KBM-7 (cell line): ENCODE measurements around the gene KCNA4.
"Not testable (repeated sequence)": the region's sequence is repeated elsewhere in the genome, so short reads cannot be mapped to it uniquely, and the experiment has no call there.

Experiments
- DNase-seq: peaks from one replicate; pipeline ENCODE4 v3.0.0-alpha.2; 2015
- in situ Hi-C: fragments of 300-500 bp; cut with MboI; formaldehyde crosslinking; loops from 2 replicates; pipeline ENCODE4 v1.14.3; 2020; ENCODE audit warnings: low sequenced_read_pairs, low pct_unique_long_range_greater_than_20kb, mixed read lengths

The KCNA4 gene

DNA sequence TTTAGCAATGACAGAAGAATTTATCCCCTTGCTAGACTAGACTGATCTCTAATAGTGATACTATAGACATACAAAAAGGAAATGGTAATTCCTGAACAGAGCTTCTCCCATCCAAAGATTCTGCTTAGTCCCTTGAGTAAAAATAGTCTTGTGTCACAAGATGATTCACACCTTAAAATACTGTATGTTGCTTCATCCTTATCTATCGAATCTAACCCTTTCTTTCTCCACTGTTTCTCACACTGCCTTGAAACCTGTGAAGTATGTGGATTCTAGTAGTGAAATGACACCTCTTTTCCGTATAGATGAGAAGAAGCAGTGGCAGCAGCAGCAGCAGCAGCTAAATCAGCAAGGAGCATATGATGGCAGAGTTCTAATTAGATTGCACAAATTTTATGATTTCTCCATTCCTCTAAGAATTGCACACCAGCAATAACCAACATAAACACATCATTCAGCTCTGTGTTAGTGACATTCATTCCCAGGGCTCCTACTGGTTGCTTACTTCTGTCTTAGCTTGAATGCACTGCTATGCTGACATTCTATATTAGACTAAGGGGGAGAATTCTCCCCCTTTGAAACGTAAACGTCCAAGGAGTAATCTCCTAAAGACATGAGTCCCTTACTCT is 14.6 kb downstream of the KCNA4 start:
- in situ Hi-C loops: no loop called here
- DNase-seq: no peak

DNA sequence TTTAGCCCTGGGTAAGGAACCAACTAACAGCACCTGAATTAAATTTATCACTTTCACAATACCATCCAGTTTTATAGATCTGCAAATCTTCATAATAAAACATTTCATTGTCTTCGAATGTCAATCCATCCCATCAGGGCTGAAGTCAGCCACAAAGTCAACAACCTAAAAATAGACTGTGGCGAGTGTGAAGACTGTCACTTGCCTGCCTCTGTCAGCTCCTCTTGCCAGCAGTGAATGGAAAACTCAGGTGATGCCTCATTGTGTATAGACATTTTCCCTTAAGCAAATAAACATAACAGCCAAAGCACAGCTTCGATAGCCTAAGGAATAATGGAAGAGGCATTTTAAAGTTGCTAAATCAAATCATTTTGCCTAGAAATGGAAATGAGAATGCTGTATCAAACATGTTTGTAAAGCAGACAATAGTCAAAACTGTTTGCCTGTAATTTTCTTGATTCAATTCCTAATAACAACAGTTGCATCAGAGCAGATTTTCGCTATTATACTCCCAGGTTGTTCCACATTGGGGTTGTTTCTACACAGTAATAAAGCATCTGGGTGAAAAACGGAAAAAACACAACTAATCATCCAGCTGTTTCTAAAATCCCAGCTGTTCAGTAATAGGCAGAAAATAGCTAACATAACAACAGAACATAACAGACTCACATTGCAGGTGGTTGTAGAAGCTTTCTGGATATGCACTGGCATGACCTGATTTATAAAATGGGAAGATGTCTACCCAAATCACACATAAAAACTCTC is 15.7 kb downstream of the KCNA4 start:
- no peak for DNase-seq
- in situ Hi-C loops: no loop called here

GRCh38 chr11:29996016-29996415 is 20.8 kb downstream of the KCNA4 start:
- in situ Hi-C loops: no loop called here
- no peak for DNase-seq

DNA sequence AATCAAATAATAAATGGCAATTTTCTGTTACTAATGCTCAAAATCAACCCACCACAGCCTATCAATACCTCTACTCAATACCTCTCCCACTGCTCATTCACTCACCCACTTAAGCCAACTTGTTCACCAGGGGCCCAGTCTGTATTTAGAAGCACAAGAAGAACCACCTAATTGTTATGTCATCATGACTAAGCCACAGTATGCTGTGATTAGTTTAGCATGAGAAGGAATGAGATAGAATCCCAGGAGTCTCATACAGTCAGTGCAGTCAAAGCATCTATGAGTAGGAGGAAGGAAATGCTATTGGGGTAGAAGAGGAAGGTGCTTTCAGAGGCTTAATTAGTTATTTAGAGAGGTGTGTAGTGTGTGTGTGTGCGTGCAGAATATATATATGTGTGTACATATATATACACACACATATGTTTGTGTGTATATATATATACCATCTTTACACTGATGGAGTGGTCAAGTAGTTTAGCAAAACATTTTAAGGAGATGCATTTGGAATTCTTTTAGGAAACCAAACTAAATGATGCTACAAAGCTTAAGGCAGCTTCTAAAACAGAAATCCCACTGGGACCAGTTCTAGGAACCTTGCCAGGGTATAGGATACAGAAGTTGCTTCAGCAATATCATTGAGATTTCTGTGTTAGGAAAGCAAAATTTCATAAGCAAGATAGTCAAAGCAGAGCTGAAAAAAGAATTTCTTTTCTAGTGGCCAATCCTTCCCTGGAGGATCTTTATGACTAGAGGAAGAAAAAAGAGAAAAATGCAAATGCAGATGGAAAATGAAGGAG is 27.5 kb downstream of the KCNA4 start:
- in situ Hi-C loops: no loop called here
- no peak for DNase-seq

- in situ Hi-C loops: no loop called here
- no peak for DNase-seq
These were observed 31.6 kb downstream of the KCNA4 start for GRCh38 chr11:29985248-29985647.

DNA sequence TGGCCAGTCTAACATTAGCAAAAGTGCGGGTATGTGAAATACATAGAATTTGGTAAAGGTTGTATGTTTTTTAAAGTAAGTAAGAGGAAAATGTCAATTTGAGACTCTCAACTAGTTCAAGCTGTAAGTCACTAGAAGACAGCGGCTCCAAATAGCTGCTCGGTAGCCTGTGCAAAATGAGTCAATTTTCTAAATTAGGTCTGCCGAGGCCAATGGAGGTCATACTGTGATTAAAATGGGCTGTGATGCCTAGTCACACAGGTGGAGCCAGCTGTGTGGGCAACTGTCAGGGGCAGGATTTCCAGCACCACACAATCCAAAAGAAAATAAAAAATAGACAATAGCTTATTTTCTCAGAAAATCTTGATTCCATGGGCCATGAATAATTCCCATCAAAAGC is 32.3 kb downstream of the KCNA4 start:
- DNase-seq: no peak
- in situ Hi-C loops: no loop called here

DNA sequence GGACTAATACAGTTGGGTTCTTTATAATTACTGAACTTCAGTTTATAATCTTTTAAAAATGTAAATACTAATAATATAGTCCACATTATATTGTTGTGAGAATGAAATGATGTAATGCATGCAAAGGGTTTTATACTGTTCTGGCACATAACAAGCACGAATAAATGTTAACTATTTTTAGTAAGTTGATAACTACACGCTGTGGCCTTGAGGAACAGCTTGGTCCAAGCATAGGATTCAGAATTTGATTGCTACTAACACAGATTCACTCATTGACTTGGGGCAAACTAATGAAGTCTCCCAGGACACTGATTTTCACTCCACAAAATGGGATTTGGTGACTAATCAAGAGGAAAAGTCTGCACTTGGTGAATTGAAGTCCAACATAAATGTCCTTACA is 38.3 kb downstream of the KCNA4 start:
- in situ Hi-C loops: no loop called here
- no peak for DNase-seq

DNA sequence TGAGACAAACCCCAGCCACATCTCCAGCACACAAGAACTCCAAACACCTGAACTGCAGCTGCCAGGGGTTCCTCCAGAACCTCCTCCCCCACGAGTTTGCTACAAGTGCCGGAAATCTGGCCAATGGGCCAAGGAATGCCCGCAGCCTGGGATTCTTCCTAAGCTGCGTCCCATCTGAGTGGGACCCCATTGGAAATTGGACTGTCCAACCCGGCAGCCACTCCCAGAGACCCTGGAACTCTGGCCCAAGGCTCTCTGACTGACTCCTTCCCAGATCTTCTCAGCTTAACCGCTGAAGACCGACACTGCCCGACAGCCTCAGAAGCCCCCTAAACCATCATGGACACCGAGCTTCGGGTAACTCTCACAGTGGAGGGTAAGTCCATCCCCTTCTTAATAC is 41.2 kb downstream of the KCNA4 start:
- in situ Hi-C loops, DNase-seq: not testable (repeated sequence)

DNA sequence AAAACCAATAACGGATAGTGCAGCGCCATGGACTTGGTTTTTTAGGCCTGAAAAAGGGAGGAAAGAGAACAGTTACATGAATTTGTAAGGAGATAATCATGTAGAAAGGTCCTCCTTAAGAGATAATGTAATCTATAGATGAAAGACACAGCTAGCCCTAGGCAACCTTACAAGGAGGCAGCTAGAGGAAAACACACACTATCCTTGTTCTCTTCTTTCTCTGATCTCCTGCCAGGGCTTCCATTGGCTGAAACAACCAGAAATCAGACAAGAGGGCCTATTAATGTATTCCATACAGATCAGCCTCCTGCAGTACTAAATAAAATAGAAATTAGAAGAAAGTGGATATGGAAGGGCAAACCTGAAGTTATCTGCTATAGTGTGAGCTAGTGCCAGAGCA is 53.0 kb downstream of the KCNA4 start:
- no peak for DNase-seq
- in situ Hi-C loops: no loop called here

DNA sequence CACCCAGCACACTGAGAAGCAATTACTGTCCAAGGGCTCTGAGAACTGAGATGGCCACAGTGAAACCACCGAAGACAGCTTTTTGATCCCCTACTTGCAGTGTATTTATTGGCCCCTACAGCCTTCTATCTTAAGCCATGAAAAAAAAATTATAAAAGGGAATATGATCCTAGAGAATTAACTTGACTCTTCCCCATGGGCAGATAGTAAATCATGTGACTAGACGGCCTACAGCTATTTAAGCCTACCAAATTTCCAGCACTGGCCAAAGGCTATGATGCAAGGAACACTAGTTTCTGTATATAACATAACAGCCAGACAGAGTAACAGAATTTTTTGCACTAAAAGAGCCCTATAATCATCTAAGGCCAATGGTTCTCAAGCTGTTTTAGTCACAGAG is 53.8 kb downstream of the KCNA4 start:
- in situ Hi-C loops: no loop called here

GRCh38 chr11:29962243-29962642 is 54.6 kb downstream of the KCNA4 start:
- peak; percentile 3 for DNase-seq
- in situ Hi-C loops: no loop called here

More for the DNA sequence above, 53.8 kb downstream of the KCNA4 start:
- DNase-seq: no peak
